RPMI8226 (cell line): ENCODE data around the gene TBX6.
"Not testable (repeated sequence)": the region's sequence is repeated elsewhere in the genome, so short reads cannot be mapped to it uniquely, and the experiment has no call there.

Experiments used
- DNase-seq: peaks from one replicate; pipeline ENCODE4 v3.0.0-alpha.2; 2015

The TBX6 gene

DNA sequence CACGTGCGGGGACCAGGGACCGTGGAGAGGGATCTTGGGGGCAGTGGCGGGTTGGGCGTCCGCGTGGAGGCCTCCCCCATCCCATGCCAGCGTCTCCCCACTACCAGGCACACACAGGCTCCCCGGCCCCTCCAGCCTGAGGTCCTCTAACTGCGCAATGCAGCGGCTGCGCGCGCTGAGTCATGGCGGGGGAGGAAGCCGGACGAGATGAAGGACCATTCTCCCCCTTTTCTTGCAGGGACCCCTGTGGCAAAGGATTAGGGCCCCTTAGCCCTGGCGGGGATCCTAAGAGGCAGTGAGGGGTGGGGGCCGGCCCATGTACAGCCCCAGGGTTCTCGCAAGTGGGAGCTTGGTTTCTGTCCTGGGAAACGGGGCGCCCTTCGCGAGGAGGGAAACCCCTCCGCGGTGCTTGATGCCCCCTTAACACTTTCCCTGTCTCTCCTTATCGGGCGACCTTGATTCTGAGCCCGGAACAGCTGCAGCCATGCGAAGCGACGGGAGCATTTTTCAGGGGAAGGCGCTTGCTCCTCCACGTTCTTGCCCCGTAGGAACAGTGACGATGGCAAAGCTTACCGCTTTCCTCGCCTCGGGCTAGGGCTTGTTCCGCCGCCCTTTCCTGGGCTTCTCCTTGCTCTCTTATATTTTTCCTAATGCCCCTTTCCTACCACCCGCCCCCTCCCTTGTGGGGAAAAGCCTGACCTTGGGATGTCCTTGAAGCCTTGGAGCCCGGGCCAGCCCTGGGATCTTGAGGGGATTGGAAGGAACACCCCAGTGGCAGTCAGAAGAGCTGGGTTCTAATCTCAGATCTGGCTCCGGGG, 25.6 kb downstream of the TBX6 start:
- DNase-seq: peak; percentile 44

DNA sequence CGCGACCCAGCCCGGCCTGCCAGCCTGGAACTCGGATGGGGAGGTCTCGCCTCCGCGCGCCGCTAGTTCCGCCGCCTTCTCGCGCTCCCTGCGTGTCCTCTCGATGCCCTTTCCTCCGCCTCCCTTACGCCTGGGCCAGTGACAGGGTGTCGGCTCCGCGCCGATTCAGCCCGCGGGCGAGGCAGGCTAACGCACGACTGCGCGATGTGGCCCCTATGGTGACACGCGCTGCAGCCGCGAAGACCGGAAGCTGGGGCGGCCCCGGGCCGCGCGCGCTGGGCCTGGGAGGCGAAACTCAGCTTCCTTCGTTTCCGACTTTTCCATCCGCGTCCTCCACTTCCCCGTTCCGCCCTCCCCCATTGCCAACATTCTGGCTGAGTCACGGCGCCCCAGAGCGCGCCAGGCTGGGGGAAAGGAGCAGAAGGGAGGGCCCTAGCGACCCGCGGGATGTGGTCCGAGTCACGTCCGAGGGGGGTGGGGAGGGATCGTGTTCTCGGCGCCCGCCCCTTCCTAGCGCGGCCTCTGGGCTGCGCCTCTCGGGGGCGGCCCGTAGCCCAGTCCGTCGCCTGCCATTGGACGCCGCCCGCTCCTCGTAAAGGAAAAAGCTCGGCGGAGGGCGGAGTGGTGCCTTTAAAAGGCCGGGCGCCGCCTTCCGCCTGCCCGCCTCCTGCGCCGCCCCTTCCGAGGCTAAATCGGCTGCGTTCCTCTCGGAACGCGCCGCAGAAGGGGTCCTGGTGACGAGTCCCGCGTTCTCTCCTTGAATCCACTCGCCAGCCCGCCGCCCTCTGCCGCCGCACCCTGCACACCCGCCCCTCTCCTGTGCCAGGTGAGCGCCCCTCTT, 26.4 kb downstream of the TBX6 start, which contains the start of gene ALDOA:
ALDOA (plus strand) TSS at position 659 of the 841 bp plus-strand sequence. CDS start 1,138 bp downstream, outside the sequence.
- peak; percentile 99 for DNase-seq

DNA sequence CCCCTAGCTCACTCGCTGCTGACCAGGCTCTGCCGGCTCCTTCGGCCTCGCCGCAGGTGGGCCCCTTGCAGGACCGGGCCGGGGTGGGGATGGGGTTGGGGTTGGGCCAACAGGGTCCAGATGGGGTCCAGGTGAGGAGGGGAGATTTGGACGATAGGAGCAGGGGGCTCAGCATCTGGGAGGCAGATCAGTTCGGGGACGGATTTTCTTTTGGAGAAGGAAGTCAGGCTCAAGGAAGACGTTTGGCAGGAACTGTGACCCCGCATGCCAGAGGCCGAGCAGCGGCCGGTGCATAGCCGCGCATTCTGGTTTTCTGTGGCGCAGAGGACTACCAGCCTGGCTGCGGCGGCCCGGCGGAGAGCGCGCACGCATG, 27.0 kb downstream of the TBX6 start:
- no peak for DNase-seq

DNA sequence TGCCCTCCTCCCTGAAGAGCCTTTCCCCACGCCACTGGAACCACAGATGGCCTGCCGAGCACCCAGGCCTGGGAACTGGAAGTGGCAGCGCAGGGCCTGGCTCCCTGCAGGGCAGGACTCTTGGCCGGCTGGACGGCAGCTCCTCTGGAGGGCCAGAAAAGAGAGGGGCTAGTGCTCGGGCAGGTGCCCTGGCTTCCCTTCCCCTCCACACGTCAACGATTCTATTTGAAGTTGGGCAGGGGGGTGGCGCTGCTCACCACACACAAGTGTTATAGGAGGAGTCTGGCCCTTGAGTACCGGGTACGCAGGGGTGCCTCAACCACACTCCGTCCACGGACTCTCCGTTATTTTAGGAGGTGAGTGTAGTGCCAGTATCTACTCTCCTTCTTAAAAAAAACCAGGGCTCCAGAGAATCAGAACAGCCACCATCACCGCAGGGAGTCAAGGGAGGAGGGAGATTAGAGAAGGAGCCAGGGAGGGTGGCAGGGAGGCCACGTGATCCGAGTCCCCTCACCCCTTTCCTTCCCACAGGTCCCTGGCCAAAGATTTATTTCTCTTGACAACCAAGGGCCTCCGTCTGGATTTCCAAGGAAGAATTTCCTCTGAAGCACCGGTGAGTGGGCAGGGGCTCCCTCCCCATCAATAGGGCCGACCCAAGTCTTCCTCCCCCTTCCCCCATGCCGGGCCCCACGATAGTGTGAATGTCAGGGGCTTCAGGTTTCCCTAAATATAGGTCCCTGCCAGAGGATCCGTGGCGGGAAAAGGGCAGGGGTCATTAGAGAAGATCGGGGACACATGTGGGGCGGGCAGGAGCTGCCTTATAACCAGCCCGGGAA, 27.6 kb downstream of the TBX6 start:
- DNase-seq: peak; percentile 91

DNA sequence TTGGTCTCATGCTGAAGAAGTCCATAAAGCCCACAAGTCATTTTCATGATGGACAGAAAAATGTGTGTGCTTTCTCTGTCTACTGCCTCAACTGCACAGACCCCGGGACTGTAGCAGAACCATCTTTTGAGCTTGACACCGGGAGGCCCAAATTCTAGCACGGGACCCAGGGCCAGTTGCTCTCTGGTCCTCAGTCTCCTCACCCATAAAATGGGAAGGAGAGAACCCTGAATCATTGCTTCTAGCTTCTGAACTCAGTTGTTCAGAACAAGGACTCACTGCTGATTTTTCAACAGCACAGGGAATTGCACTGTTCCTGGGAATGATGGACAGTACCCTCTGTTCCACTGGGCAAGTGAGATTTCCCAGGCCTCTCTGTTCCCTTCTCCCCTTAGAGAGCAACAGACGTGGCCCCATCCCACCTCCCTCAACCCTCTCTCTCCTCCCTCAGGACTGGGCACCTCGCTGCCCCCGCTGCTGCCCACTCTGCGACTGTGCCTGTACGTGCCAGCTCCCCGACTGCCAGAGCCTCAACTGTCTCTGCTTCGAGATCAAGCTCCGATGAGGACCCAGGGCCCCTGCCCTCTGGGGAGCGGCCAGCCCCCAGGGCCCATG, 28.3 kb downstream of the TBX6 start:
- DNase-seq: no peak

DNA sequence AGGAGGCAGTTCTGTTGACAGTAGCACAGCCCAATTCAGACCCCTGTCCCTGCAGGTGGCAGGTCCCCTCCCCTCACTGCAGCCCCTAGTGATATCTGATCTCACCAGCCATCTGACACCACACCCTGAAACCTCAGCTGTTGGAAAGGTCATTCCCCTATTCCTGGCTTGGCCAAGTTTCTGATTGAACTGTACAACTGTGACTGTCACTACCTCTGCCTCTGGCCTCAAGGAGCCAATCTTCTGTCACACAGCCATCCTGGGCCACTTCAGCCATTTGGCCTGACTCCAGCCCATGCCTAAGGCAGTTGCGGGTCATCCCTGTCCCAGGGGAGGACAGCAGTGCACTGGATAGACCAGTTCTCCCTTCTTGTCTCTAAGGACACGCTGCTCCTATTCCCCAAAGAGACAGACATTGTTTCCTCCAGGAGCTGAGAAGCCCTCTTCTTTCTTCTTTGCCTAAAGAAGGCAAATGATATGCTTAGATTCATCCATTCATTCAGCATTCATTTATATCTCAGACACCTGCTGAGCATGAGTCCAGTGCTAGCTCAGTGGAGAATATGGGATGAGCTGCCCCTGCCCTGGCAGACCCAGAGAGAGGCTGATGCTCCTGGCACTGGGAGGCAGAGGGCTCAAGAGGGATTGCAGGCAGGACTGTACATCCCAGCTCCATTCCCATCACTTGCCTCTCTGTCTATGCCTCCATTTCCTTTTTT, 30.7 kb downstream of the TBX6 start:
- DNase-seq: no peak

DNA sequence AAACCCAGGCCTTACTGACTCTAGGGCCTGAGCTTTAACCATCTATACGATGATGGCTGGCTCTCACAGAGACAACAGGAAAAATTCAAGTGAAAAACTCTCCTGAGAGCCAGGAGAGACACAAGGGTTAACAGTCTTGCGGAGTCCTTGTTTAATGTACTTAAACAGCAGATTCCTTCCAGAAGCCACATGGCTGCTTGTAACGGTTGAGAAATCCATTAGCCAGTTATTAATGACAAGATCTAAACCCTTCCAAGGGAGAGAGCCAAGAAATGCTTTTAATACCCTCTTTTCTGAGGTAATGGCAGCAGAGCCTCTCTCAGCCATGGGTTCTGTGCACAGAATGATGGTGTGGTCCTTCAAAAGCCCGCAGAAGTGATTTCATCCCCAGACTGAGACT, 31.4 kb downstream of the TBX6 start:
- no peak for DNase-seq

DNA sequence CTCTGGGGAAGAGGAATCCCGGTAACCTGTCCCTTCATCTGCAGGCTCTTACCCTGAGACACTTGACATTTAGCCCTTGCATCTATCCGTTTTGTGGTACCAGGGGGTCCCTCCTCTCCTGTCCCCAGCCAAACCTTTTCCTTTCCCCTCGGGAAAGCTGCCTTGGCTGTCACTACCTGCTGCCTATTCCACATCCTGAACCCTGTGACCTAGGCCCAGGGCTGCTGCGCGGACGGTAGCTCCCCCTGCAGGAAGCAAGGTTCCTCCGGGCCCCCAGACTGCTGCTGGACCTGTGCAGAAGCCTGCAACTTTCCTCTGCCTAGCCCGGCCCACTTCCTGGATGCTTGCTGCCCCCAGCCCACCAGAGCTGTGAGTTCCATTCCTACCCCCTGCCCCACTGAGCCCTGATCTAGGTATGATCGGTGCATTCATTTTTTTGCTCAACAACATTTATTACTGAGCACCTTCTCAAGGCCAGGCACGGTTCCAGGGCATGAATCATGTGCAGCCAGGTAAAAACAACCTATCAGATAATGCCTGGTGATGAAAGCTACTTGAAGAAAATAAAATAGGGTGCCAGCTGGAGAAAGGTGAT, 36.7 kb downstream of the TBX6 start:
- DNase-seq: peak; percentile 73

DNA sequence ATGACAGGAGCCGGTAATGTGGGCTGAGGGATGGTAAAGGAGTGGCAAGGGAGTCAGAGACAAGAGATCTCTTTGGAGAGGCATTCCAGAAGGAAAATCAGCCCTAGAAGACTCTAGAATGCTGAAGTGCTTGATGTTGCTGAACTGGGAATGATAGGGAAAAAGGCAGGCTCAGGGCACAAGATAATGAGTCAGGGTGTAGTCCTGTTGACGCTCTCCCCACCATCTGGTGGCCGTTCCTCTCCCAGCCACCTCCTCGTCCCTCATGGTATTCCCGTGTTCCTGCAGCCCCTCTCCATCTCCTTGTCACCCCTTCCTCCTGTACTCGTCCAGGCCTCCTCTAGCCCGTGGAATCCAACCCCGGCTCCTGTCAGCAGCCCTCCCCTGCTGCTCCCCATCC, 37.3 kb downstream of the TBX6 start:
- no peak for DNase-seq

DNA sequence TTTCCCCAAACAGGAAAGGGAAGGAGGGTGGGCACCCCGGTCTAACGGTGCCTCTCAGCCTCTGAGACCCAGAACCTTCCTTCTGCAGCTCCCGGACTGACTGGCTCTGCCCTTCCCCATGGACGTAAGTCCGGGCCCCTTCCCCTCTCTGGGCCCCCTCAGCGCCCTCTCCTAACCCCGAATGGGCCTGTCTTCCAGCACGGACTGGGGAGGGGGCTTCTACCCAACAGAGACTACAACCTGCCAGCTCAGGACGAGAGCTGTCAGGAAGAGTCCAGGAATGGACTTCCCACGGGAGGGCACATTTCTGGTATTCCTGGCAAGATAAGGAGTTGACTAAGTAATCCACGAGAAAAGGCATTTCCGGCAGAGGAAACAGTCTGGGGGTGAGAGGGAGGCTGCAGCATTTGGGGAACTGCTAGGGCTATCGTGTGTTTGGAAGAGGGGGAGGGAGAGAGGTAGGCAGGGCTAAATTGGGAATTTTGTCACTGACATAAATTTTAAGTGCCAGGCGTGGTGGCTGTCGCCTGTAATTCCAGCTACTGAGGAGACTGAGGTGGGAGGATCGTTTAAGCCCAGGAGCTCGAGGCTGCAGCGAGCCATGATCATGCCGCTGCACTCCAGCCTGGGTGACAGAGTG, 38.2 kb downstream of the TBX6 start:
- no peak for DNase-seq

DNA sequence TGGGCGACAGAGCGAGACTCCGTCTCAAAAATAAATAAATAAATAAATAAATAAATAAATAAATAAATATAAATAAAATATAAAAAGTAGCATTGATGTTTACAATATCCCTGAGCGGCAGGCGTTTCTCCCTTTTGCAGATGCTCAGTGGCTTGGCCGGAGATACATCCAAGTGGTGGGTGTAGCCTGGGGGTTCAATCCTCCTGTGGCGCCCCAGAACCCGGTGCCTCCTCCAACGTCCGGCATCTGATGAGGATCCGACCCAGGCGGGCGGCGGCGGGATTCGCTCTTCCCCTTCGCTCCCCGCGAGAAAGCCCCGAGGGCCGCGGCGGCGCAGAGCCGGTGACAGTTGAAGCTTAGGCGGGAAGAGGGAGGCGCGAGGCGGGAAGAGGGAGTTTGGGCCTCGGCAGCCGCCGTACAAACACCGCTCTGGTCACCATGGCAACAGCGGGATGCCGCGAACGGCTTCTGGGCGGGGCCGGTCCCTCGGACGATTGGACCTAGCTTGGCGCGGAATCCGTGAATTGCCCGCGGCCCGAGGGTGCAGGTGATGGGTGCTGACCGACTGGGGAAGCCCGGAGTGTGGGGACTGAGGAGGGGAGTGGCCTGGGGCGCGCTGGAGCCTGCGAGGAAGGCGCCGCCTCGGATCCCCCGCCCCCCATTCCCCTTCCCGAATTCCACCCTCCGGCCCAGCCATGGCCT, 38.9 kb downstream of the TBX6 start:
- DNase-seq: peak; percentile 95

DNA sequence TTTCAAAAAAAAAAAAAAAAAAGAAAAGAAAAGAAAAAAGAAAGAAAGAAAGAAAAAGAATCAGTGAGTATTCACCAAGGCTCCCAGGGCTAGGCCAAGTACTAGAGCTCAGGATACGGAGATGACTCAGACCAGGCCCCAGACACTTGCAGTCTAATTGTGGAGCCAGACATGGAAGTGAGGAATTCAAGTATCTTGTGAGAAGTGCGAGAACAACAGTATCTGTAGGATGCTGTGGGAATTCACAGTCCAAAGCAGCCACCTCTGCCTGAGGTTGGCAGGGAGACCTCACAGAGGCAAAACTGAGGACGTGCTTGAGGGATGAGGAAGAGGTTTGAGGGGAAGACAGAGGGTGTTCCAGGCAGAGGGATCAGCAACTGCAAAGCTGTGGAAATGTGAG, 40.2 kb downstream of the TBX6 start:
- no peak for DNase-seq

DNA sequence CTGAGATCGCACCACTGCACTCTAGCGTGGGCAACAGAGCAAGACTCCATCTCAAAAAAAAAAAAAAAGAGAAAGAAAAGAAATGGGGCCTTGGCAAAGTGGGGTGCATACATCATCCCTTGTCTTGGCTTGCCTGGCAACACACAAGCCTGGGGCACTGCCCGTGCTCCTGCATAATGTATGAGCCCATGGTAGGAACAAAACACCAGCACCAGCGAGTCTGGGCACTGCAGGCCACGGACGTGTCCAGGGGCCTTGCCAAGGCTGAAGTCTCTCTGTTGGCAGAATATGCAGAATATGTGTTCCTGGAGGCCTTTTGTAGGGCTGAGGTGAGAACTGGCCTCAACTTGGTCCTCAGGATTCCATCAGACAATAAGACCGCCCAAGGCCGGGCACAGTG, 41.9 kb downstream of the TBX6 start:
- no peak for DNase-seq

DNA sequence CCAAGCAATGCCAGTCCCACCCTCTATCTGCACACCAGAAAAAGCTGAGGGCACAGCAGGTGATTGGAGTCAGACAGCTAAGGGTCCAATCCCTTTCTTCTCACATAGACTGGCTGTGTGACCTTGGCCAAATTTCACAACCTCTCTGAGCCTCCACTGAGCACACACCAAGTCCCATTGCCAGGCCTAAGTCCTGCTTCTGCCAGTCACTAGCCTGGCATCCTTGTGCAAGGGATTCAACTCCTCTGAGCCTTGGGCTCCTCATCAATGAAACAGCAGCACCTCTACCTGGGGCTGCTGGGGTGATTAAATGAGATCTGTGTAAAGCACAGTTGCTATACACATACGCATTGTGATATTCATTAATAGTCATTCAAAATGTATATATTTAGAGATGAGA, 45.1 kb downstream of the TBX6 start:
- no peak for DNase-seq

DNA sequence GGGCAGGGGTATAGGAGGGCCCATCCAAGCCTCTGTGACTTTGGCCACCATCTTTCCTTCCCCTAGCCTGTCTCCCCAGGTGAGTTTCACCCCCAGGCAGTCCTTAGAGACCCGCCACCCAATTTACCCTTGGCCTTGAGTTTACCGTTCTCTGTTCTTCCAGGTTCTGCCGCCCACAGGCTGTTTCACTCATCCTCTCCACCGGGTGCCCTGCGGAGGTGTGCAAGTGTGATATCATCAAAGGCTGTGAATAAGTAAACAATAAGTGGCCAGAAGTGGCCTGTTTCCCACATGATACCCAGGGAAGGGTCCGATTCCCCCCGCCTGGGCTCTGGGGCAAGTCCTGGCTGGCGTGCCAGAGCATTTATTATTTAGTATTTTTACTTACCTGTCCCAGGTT, 45.5 kb downstream of the TBX6 start:
- no peak for DNase-seq

DNA sequence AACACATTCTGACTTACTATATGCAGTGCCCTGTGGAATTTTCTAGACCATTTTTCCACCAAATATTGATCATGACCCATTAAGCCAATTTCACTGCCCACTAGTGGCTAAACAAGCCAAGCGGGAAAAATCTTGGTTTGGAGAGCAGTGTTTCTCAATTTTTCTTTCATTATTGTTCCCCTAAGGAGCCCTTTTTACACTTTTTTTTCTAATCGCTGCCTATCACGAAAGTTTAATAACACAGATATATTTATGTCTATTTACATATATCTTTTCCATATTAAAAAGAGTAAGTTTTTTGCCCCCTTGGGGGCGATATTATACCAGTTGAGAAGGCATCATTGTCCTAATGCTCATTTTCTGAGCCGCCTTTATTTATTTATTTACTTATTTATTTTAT, 49.9 kb downstream of the TBX6 start:
- peak; percentile 57 for DNase-seq

DNA sequence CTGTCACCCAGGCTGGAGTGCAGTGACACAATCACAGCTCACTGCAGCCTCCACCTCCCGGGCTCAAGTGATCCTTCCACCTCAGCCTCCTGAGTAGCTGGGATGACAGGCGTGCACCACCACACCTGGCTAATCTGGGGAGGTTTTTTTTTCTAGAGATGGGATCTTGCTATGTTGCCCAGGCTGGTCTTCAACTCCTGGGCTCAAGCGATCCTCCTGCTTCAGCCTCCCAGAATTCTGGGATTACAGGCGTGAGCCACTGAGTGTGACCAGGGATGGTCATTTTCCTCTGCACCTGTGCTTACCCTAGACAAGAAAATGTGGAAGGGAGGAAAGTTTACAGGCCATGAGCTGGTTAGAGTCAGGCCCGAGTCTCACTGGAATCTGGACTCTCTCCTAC, 51.0 kb downstream of the TBX6 start:
- DNase-seq: not testable (repeated sequence)

DNA sequence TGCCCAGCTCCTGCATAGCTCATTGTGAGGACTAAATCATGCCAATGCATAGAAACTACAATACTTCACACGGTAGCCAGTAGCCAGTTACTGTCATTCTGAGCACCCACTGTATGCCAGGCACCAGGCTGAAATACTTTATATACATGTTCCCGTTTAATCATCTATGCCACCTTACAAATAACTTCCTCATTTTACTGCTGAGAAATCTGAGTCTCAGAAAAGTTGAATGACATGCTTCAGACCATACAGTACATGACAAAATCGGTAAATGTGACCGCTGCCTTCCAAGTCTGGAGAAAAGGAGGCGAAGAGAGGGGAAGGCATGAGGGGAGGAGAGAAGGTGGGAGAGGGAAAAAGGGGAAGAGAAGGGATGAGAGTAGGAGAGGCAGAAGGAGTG, 51.5 kb downstream of the TBX6 start:
- DNase-seq: peak; percentile 35
